ENCODE measurements around the gene FDXR.

The FDXR gene

DNA sequence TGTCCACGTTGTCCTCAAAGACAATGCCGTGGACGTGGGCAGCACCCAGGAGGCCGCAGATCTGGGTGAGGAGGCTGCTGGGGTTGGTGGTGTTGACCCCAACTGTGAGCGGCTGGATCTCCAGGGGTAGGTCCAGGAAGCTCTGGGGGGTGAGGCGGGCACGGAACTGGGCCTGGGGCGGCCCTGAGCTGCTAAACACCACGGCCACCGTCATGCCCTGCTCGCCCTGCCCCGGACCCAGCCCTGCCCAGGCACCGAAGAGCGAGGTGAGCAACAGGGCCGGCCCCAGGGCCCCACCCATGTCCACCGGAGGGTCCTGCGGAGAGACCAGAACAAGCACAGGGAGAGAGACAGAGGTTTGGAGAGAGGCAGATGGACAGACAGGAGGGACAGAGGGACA lies 18.0 kb downstream of the FDXR start:
- DNase-seq: no peak

DNA sequence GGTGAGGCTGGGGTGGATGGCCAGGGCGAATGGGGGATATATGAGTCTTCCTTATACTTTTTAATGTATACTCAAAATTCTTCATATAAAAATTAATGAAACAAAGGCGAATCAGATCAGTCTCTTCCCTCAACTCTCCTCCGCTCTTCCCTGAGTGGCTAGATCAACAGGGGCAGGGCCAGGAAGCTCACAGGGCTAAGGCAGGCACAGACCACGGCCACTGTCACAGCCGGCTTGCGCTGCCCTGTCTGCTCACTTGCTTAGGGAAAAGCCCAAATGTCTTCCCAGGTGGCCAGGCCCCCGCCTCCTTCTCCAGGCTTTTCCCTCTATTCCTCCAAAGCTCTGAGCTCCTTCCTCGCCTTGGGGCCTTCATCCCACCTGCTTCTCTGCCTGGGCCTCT lies 19.1 kb downstream of the FDXR start:
- DNase-seq: no peak

DNA sequence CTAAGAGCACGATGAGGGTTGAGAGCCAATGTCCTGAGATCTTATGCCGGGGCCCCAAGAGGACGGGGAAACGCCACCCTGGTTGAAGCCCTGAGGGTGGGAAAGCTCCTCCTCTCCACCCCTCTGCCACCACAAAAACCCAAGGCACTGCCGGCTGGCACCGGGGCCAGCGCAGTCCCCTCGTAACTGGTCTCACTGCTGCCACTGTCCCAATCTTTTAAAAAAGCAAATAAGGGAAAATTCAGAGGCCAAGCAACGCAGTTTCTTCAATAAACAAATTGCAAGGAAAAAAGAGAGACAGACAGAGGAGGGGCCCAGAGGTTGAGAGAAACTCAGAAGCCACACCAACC lies 19.8 kb downstream of the FDXR start:
- no peak for DNase-seq

DNA sequence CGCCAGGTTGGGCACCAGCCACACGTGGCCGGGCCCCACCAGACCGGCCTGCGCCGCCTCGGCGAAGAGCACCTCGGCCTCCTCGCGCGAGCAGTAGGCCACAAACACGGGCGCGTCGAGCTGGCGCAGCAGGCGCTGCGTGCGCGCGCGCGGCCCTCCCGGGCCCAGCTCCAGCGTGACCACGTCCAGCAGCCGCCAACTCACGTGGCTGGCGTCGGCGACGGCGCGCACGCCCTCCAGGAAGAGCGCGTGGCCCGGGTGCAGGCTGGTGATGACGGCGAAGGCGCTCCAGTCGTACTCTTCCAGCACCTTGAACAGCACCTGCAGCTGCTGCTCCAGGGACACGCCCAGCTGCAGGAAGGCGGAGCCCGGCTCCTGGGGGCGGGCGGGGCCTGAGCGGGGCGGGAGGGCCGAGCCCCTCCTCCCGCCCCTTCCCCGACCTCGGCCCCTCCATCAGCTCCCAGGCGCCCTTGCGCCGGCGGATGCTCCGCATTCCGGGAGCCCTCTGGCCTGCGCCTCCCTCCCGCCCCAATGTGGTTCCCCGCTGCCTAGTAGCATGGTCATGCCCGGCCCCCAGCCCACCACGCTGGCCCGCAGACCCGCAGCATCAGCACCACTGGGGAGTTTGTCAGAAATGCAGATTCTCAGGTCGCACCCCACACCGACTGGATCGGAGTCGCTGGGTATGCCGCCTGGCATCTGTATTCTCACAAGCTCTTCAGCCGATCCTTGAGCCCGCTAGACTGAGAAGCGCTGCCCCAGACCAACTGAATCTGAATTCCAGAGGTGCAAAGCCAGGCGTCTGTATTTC lies 20.4 kb downstream of the FDXR start:
- DNase-seq: peak; percentile 73

DNA sequence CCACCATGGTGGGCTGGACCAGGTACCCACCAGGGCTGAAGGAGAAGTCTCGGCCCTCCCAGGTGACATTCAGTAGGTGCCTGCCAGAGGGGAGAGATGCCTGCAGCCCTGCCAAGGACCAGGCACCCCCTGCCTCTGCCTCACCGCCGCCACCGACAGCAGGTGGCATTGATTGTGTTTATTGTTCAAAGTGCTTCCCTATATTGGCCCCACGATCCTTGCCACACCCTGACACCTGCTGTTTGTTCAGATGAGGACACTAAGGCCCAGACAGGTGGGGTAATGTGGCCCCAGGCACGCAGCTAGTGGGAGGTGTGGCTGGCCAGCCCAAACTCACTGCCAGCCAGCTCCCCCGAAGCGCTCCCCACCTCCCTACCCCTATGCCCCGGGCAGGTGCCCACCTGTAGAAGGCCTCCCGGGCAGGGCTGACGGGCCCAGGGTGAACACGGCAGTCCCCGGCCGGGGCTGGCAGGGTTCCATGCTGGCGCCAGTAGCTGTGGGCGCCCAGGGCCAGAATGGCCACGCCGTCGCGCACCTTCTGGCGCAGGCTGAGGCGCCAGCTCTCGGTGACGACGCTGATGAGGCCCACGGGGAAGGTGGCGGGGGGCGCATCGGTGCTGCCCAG lies 21.1 kb downstream of the FDXR start:
- DNase-seq: no peak

DNA sequence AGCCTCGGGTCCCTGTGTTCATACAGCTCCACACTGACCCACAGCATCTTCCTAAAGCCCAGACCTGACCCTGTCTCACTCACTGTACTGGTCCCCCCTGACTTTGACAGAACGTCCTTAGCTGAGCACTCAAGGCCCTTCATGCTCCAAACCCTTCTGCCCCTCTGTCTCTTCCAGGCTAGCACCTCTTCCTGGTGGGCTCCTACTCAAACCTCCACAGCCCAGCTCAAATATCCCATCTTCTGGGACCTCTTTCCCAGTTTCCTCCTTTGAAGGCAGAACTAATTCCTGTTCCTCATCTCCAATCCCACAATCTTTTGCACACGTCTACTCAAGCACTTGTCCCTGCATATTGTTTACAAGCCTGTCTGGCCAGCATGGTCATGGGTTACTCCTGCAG lies 21.9 kb downstream of the FDXR start:
- no peak for DNase-seq

DNA sequence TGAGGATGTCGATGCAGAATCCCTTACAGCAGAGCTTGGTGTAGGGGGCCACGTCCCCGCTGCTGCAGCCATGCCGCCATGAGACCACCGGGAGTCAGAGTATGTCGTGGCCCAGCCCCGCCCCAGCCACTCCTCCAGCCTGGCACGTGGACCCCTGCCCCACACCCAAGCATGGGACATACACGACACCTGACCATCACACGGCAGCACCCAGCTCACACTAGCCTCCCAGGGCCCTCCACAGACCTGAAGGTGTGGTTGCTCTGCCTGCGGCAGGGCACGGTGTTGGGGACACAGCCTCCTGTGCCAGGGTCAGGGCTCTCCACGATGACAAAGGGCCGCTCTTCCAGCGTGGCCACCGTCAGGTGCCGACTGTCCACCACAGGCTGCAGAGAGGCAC lies 22.5 kb downstream of the FDXR start:
- no peak for DNase-seq

DNA sequence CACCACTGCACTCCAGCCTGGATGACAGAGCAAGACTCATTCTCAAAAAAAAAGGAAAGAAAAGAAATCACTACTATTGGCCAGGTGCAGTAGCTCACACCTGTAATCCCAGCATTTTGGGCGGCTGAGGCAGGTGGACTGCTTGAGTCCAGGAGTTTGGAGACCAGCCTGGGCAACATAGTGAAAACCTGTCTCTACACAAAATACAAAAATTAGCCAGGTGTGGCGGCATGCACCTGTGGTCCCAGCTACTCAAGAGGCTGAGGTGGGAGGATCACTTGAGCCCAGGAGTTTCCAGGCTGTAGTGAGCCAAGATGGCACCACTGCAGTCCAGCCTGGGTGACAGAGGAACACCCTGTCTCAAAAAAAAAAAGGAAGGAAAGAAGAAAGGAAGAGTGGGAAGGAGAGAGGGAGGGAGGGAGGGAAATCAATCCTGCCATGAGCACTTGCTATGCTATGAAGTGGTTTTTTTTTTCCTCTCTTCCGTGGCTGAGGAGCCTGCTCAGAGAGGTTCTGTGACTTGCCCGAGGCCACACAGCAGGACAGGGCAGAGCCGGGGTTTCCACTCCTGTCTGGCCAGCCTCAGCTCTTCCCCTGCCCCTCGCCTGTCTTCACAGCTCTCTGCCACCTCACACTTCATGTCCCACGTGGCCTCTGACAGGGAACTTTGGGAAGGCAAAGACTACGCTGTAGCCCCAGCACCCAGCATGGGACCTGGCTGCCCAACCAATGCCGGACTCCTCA lies 24.0 kb downstream of the FDXR start:
- DNase-seq: no peak

DNA sequence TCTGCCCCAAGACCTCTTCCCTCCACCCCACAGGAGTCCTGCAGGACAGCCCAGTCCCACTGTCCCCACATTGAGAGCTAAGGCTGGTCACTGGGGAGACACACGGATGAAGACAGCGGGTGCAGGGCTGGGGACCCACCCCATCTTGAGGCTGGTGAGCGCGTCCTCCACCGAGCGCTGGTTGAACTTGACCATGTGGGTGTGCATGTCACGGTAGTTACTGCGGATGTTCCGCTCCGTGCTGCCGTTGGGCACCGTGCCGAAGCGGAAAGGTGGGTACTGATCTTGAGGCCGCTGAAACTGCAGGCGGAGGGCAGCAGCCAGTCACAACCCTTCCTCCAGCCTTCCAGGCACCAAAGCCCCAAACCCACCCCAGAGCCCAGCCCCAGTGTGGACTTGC lies 26.2 kb downstream of the FDXR start:
- no peak for DNase-seq

DNA sequence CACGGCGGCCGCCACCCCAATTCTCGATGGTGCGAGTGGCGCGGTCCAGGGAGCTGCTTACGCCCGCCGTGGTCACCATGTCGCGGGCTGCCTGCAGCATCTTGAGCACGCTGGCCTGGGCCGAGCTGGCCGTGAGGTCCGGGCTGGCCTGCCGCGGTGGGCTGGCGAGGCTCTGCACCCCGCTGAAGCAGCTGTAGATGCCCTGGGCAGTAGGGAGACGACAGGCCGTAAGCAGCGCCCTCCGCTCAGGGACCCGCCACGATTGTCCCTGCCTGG lies 29.5 kb downstream of the FDXR start:
- no peak for DNase-seq

DNA sequence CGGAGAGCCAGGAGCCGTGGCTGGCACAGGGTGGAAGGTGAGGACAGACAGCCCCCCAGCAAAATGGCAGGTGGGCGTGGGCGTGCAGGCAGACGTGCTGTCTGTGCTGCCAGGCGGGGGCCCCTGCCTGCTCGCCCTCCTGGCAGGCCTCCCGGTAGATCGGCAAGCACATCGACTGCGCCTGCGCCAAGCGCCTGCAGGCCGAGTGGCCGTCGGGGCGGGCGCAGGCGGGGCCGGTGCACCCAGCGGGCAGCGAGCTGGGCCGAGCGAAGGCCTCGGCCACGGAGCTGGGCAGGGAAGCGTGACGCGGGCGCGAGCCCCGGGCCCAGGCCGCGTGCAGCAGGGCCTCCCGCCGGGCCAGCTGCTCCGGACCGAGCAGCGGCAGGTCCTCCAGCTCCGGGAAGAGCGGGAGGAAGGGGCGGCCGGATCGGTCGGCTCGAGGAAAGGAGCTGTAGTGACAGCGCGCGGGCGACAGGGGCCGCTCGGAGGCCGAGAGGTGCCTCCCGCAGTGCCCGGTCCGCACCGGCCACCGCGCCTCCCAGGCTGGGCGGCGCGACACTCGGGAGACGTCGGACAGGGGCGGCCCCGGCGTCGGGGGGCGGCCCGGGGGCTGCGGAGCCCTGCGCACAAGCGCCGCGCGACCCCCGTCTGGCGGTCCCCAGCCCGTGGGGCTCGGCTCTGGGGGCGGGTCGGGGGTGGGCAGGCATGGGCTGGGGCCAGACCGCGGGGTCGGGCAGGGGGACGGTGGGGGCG lies 30.0 kb downstream of the FDXR start:
- DNase-seq: no peak

DNA sequence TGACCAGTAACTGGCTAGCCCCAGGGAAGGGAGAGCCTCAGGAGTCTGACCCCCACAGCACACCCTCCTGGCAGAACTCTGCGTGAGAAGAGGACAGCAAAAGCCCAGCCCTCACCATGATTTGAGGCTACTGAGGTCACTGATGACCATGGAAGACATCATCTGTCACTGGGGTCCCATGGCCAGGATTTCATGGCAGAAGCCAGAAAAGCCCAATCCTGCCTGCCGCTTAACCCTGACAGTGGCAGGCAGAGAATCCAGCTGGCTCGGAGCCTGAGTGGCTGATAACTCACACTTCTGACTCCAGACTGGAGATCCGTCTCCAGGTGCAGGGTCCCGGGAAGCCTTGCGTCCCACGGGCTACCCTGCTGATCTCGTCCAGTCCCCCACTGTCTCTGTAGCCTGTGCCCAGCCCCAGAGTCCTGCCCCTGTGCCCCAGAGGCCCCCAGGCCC lies 30.6 kb downstream of the FDXR start:
- DNase-seq: no peak

DNA sequence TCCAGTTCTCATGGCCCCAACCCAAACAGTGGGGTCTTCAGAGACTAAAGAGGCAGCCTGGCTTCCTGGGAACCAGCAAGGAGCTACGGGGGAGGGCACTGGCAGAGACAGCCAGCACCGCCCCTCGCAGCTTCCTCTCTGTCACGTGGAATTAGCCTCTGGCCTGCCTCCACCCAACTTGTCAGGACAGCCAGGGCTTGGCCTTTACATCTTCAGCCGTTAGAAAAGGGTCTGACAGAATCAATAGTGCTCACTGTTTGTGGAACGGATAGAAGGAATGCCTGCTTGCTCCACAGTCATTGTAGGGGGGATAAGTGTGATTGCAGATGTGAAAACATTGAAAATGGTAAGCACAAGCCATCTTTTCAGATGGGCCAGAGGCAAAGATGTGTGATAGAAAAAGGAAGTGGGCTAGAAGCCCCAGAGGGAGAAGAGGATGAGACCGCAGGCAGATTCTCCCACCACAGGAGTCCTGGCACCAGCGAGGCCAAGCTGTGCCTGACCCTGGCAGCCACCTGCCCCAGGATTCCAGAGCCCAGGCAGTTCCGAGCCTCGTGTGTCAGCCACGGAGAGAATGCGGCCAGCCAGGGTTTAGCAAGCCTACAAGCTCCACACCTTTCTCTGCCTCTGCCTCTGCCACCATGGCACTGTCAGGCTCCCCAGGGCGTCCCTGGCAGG lies 31.7 kb downstream of the FDXR start:
- no peak for DNase-seq

DNA sequence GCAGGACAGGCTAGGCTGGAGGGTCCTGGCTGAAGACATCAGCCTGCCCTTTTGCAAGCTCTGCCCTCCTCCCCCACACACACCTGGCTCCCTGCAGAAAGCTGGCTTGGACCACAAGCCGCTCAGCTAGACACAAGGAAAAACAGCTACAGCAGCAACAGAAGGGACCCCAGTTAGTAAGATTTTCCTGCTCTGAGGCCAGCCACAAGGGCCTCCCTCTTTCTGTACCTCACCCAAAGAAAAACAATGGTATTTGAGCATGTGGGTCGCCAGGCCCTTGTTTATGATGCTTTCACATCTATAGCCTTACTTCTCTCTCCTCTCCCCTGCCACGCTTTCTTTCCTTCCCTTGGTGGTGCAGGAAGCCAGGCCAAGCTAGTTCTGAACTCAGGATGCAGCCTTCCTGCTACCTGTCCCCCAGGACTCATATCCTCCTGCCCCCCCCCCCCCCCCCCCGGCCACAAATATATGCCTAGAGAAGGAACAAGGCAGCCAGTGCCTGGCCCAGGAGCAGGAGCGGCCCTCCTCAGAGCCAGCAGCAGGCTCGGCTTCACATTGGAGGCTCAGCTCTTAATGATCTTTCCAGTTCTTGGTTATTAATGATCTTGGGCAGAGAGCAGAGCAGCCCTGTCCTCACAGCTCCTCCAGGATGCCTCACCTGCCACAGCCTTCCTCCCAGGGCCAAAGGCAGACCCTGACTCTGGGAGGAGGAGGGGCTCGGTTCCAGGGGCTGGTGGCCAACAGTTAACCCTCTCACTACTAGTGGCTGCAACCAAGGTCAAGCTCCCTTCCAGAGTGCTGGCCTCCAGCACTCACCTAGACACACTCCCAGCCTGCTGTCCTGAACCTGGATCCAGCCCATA lies 32.6 kb downstream of the FDXR start:
- no peak for DNase-seq

DNA sequence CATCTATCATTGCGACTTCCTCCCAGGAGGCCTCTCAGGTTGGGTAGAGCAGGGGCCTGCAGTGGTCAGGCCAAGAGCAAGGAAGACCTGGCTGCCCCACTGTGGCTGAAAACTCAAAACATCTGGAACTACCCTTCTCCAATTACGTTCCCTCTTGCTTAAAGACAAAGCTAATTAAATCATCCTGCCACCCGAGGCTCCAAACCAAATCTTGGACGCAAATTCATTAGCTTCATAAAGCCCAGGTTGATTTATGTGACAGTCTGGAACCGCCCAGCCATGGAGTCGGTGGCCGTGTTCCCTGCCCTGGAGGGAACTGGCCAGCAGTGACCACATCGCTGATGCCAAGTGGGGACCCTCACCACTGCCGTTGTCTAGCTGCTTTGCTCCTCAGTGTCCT lies 34.5 kb downstream of the FDXR start:
- no peak for DNase-seq

DNA sequence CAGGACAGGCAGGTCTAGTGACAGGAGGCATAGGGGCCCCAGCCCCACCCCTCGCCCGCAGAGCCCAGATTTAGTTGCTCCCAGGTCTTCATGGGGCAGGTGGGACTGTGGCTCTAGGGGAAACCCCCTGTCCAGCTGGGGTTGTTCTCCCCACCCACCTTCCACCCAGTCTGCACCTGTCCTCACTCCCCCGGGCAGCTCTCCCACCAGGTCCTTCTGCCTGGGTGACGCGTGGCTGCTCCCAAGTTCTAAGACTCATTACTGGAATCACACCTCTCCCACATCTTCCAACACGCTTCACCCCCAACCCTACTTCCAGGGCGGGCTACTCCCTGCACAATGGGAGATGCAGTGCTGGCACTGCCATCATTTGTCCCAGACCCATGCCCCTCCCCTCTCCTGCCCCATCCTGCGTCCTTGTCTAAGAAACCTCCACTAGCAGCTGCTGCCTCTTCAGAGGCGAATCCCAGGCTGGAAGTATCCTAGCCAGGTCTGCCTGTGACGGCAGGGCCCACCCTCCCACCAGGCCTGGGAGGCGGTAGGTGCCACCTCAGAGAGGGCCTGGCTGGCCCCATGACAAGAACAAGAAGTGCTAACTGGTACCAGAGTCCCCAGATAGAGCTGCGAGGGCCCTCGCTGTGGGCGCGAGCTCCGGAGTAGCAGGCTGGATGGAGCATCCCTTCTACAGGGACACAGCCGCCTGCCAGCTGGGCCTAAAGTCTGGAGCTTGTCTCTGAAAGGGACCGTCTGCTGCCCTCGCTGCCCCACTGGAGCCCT lies 35.9 kb downstream of the FDXR start:
- no peak for DNase-seq

DNA sequence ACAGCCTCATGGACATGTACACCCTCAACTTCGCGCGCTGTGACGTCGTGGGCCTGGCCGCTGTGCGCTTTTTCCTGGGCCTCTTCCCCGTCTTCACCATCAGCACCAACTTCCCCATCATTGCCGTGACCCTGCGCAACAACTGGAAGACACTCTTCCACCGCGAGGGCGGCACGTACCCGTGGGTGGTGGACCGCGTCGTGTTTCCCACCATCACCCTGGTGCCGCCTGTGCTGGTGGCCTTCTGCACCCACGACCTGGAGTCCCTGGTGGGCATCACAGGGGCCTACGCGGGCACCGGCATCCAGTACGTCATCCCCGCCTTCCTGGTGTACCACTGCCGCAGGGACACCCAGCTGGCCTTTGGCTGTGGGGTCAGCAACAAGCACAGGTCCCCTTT lies 36.6 kb downstream of the FDXR start:
- DNase-seq: no peak

DNA sequence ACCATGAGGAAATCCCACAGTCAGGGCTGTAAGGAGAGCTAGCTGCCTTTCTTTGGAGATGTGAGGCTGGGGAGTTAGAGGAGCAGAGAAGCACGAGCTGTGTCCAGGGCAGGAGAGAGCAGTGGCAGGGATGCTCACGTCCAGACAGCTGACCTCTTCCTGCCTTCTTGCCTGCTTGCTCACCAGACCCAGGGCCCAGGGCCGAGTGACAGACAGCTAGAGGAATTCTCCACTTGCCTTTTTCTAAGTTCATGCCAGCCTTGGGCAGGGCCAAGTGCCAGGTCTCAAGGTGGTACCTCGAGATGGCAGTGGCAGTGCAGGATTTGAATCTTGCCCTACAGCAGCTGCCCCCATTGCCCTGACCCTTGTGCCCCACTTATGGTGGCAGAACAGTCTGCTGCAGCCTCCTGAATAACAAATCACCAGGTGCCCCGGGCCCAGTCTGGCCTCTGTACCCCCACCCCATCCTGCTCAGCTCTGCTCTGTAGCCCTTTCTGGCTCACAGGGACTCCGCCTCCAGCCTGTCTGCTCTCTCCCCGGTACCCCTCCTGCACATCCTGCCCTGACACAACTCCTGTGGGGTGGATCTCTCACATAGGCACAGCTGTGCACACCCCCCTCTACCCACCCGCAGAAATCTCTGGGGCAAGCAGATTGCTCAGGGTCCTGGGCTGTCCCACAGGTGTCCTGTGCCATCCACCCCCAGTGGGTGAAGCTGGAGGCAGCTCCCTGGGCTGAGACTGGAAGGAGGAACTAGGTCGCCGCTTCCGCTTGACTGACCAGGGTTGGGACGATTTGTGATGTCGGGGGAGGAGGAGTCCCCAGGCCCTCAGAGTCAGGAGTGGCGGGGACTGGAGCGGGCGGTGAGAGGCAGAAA lies 39.1 kb downstream of the FDXR start:
- DNase-seq: no peak

DNA sequence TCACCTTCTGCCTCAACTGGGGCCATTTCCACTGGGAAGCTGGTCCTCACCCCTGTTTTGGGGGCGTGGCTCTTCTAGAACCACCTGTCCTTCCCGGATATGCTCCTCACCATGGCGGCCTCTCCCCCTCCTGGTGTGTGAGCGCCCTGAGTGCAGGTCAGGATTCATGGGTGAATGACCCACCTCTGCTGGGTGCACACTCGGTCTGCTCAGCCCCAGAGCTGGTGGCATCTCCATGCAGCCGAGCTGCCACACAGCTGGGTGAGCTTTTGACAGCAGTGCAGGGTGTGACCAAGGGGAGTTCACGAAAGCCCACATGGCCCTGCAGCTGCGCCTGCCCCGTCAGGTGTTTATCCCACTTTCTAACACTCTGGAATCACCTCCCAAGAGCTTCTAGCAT lies 40.4 kb downstream of the FDXR start:
- no peak for DNase-seq

DNA sequence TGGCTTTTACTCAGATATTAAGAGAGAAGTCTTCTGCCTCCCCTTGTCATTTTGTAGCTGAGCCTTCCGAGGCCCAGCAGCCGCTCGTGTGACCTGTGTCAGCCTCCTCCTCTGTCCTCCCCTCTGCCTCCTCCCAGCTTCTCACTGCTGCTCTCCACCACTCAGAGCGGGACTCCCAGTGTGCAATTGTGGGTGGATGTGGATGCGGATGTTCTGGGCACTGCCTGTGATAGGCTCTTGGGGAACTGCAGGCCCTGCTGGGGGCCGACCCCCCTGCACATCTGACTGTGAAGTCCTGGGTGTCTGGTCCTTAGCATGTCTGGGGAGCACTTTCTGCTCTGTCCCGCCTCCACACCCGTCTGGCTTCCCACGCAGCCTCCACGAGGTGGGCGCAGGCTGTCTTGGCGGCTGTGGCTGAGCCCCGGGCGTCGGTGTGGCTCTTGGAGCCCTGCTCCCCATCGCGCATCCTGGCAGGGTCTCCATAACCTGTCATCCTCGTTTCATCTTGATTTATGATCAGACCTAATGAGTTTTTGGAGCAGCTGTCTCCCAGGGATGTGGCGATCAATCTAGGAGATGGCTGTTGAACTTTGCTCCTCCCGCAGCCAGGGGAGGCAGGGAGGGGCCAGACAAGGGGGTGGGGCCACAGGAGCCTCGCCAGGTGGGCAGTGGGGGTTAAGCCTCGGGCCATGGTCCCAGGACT lies 41.2 kb downstream of the FDXR start:
- DNase-seq: no peak

Data from stimulated activated CD4-positive, alpha-beta T cell treated with anti-CD3 and anti-CD28 coated beads, Interleukin-1b, Interleukin-23, amount 100 ng/mL, for 48 hours (primary cell).